Measurements from ENCODE around the gene PDSS2.

Gene PDSS2

GRCh38 chr6:107114926-107115694 lies 344.3 kb downstream of the PDSS2 start, which contains the start of gene BEND3:
TSS of gene BEND3 (minus strand) at chr6:107115515. CDS start at chr6:107099285, 16,230 bp downstream.
- DNase-seq: no peak

GRCh38 chr6:107114213-107114925 lies 345.0 kb downstream of the PDSS2 start:
- DNase-seq: peak; percentile 80

- DNase-seq: no peak
Measured at GRCh38 chr6:107110200-107110599, 349.2 kb downstream of the PDSS2 start.

GRCh38 chr6:107108201-107108890 lies 351.0 kb downstream of the PDSS2 start:
- DNase-seq: no peak

- no peak for DNase-seq
Measured at GRCh38 chr6:107107791-107108190, 351.6 kb downstream of the PDSS2 start.

GRCh38 chr6:107106165-107106564 lies 353.2 kb downstream of the PDSS2 start:
- DNase-seq: no peak

- DNase-seq: no peak
Measured at GRCh38 chr6:107105511-107106116, 353.8 kb downstream of the PDSS2 start.

GRCh38 chr6:107103082-107103481 lies 356.3 kb downstream of the PDSS2 start:
- DNase-seq: no peak

Measured in NCI-H526 treated with DMSO at 0.1 percent for 48 hours (cell line).